NAMALWA (cell line): ENCODE results near the gene DNM3.
A peak's percentile ranks its signal among the peaks of the same experiment; 100 is the strongest.

Experiments used
- DNase-seq: peaks from one replicate; pipeline ENCODE4 v3.0.0-alpha.2; 2015; ENCODE audit warnings: low spot score

The DNM3 gene

DNA sequence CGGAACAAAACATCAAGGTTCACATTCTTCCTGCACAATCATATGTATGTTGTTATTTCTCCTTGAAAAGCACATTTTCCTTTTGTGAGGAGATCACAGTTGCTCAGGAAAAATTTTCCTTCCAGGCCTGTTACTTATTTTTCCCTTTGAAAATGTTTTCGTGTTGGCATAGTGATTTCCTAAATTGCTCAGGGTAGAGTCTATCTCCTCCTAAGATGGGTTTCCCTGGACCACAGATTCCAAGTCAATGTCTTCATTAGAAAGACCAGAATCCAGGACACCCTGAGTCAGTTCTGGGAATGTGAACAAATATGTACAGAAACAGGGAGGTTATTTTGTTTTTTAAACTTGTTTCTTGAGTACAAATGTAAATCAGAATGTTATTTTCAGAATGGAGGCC is 484.8 kb downstream of the DNM3 start:
- DNase-seq, result no peak

DNA sequence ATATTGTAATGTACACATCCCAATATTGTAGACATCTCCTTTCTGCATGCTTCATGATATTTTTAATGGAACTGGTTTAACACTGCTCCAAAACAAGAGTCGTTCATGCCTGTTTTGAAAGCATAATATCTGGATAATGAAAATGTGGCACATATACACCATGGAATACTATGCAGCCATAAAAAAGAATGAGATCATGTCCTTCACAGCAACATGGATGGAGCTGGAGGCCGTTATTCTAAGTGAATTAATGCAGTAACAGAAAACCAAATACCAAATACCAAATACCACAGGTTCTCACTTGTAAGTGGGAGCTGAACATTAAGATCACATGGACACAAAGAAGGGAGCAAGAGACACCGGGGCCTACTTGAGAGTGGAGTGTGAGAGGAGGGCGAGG is 487.0 kb downstream of the DNM3 start:
- DNase-seq, result no peak

DNA sequence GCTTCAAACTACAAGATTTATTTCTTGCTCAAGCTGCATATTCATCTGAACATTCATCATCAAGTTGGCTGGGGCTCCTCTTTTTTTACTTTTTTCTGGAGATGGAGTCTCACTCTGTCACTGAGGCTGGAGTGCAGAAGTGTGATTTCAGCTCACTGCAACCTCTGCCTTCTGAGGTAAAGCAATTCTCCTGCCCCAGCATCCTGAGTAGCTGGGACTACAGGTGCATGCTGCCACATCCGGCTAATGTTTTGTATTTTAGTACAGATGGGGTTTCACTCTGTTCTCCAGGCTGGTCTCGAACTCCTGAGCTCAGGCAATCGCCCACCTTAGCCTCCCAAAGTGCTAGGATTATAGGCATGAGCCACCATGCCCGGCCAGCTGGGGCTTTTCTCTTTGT is 490.9 kb downstream of the DNM3 start:
- no peak for DNase-seq

DNA sequence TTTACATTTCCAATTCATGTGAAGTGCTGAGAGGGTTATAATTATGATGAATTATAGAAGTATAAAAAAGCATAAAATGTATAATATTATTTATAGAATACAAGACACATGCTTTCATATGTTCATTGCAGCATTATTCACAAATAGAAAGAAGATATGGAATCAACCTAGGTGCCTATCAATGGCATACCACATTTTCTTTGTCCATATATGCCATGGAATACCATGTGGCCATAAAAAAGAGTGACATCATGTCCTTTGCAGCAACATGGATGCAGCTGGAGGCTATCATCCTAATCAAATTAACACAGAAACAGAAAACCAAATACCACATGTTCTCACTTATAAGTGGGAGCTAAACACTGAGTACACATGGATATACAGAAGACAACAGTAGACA is 494.1 kb downstream of the DNM3 start:
- no peak for DNase-seq

DNA sequence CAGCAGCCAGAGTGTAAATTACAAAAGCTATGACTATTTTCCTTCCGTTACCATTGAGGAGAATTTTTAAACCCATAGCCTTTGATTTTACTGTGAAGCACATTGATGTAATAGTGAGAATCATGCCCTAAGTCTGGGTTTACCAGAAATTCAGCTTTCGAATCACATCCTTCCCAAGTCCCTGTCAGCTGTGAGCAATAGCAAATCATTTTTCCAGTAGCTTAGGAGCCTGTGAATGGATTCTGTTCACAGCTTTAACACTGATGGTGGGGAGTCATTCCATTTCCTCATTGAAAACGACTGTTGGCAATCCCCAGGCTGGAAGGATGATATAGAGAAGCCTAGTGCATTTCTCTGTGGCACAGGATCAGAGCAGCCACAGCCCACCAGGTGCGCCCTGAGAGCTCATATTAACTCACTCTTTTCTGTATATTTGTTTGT is 497.0 kb downstream of the DNM3 start:
- DNase-seq, result no peak

DNA sequence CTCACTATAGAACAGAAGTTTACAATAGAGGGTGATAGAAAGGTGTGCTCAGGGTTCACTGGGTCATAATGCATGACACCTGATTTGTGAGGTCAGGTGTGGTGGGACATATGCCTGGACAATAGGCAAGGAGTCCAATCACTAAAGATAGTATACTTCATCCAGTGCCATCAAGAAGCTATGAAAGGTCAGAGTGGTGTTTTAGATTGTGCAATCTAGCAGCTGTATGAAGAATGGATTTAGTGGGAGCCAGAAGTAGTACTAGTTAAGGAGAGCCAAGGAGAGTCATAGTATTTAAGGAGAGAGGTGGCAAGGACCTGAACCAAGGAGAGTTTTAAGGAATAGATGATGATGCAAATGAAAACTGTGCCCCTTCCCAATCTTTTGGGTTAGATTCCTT is 498.5 kb downstream of the DNM3 start:
- no peak for DNase-seq

DNA sequence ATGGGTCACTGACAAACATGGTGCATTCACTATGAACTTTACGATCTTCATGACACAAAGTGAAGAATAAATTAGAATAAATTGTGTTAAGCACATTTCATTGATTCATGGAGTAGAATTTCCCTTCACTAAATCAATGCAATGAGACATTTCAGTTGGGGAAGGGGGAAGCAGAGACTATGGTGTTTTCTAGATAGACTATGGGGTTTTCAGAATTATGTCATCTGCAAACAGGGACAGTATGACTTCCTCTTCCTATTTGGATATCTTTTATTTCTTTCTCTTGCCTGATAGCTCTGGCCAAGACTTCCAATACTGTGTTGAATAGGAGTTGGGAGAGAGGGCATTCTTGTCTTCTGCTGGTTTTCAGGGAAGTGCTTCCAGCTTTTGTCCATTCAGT is 499.2 kb downstream of the DNM3 start:
- no peak for DNase-seq

DNA sequence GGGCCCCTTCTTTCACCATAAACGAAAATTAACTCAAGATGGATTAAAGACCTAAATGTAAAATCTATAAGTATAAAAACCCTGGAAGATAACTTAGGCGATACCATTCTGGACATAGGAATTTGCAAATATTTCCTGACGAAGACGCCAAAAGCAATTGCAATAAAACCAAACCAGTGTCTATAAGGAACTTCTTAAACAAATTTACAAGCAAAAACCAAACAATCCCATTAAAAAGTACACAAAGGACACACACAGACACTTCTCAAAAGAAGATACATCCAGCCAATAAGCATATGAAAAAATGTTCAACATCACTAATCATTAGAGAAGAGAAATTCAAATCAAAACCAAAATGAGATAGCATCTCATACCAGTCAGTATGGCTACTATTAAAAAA is 500.4 kb downstream of the DNM3 start:
- DNase-seq, result no peak

DNA sequence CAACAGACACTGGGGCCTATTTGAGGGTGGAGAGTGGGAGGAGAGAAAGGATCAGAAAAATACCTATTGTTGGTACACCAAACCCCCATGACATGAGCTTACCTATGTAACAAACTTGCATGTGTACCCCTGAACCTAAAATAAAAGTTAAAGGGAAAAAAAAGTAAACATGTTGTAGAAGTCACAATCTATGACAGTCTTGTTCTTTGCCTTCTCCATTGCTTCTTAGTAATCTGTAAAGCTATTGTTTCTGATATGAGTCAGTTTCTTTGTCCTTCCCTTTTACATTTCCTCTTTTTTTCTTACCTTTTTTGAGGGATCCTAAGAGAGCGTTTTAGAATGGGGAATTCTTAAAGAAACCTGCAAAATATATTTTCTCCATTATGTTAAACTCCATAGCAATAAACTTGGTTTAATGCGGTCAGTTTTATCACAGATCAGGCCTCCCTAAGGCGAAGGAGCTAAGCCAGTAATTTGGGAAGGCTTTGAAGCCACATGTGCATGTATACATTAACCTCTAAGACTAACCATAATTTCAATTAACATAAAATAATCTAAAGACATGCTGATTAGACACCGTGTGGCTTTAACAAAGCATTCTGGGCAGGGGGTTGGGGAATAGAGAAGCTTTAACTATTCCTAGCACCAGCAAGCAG is 501.4 kb downstream of the DNM3 start:
- DNase-seq, result no peak

DNA sequence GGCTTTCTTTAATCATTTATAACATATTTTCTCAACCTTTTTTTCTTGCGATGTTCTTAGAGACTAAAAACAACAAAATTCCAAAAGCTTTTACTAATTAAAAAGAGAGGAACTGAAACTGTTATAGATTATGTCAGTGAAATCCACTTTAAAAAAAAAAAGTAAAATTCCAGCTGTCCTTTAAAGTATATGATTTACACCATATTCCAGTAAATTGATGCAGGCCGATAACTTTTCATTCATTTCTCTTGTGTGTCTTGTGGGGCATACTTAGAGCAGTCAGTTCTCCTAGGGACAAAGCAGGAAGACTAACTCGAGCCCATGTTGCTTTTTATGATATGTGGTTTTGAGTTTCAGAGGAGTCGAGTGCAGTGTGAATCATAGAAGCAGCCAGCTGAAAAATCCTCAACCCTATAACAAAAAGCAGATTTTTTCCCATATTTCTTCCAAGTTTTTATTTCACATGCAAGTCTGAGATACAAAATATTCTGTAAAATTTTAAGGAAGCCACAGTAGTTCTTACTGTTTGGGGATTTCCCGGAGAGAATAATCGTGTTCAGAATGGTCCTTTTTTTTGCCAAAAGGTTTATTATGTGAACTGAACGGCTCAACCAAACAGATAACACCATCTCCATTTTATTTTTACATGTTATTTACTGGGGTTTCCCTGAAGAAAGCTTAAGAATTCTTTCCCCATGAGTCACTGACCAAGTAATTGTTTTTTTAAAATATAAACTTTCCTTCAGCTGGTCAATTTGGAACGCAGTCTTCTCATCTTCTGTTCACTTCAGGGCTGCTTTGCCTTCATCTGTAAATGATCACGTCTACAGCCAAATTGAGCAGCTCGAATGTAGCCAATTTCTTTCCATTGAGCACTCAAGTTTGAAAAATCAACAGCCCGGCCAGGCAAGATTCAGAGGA is 502.2 kb downstream of the DNM3 start:
- peak; percentile 36 for DNase-seq

DNA sequence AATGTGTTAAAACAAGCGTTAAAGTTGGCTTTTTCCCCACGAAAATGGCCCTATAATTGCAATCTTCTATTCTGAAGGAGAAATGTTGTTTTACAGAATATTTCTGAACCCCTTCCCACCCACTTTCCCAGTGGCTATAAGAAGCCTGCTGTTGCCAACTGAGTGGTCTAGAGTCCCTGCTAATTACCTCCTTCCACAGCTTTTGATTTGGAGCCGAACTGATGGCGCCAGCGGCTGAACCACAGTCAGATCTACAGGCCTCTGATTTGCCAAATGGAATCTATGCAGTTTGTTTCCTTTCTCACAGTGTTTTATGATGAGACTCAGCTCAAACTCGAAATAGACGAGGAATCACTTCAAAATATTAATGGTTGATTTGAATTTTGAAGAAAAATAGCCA is 503.1 kb downstream of the DNM3 start:
- no peak for DNase-seq

DNA sequence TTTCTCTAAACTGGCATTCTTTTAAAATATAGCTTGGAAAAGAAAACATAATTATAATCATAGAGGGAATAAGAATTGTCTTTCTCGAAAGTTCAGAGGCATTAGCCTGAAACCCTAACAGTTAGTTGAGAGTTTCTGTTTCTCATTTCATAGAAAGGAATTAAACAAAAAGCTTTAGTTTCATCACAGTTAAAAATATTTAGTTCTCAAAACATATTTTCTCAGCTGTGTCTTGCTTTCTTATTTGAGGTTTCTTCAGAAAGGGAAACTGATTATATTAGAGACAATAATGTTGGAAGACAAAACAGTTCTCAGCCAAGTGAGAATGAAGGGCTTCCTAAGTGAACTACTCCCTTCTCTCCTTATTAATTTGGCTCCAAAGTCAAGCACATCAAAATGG is 503.8 kb downstream of the DNM3 start:
- DNase-seq, result no peak

DNA sequence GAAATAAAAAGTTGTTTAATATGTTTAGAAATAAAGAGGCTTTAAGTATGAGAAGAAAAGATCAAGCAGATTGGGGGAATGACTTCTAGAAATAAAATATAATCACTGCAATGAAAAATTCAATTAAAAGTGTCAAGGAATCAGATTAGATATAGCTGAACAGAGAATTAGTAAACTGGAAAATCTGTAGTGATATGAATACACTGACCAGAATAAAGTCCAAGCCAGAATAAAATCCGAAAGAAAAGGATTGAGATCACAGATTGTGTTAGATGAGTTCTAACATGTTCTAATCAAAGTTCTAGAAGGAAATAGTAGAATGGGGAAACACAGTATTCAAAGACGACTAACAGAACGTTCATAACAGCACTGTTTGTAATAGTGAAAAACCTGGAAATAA is 506.1 kb downstream of the DNM3 start:
- DNase-seq, result no peak

DNA sequence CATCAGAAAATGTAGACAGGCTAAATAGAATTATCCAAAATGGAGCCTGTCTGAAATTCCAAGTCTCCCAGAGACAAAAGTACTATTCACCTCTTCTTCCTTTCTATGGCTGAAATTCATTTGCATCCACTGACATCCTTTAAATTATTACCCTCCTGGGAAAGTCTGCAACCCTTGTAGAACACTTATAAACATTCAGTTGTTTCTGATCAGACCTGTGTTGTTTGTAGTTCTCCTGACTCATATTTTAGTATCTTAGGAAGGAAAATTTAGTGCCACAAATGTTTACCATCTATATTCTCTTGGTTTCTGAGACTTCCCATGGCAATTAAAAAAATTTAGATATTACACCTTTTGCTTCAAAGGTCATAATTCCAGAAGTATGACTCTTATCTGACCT is 509.6 kb downstream of the DNM3 start:
- no peak for DNase-seq

DNA sequence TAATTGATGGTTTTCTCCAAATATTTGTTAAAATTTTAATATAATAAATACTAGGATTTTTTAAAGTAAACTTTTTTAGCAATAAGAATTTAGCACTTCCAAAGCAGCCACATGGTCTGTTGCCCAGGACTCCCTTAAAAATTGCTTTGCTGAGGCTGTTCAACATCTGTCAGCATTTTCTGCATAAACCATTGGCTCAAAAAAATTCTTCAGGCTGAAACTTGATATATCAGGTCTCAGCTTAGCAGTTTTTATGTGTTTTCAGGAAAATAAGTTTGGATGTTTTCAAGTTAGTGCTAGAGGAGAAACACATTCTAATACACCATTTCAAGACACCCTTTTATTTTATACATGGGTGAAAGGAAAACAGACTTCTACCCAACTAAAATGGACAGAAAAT is 510.0 kb downstream of the DNM3 start:
- DNase-seq, result no peak

DNA sequence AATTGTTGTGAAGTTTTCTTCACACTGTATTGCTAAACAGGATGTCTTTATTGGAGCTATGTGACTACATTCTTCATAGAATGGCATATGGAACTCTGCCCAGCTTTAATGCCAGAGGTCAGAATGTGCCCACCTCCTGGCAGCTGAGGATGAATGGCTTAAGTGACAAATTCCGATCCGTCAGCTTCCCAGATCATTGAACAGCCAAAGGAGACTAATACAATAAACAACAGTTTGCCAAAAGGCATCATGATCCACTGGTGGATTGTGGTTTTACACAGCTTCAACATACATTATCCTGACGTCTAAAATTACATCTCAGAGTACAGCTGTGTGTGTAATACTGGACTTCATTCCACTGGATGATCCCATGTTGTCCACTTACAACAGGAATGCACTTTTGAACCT is 510.5 kb downstream of the DNM3 start:
- DNase-seq, result no peak

DNA sequence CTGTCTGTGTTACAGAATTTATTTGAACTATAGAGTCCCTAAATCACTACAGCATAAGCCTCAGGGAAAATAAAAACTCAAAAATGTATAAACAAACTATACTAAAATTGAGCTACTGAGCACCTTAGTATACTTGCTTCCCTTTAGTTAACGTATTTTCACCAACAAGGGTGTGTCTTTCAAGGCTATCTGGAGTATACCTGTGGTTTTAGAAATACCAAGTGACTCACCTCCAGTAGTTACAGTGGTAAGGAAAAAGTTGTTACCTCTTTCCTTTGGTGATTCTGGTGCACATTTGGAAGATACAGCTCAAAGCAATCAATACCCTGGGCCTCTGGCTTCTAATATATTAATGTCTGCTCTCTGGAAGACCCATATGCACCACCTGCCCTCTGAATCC is 511.1 kb downstream of the DNM3 start:
- DNase-seq, result no peak

DNA sequence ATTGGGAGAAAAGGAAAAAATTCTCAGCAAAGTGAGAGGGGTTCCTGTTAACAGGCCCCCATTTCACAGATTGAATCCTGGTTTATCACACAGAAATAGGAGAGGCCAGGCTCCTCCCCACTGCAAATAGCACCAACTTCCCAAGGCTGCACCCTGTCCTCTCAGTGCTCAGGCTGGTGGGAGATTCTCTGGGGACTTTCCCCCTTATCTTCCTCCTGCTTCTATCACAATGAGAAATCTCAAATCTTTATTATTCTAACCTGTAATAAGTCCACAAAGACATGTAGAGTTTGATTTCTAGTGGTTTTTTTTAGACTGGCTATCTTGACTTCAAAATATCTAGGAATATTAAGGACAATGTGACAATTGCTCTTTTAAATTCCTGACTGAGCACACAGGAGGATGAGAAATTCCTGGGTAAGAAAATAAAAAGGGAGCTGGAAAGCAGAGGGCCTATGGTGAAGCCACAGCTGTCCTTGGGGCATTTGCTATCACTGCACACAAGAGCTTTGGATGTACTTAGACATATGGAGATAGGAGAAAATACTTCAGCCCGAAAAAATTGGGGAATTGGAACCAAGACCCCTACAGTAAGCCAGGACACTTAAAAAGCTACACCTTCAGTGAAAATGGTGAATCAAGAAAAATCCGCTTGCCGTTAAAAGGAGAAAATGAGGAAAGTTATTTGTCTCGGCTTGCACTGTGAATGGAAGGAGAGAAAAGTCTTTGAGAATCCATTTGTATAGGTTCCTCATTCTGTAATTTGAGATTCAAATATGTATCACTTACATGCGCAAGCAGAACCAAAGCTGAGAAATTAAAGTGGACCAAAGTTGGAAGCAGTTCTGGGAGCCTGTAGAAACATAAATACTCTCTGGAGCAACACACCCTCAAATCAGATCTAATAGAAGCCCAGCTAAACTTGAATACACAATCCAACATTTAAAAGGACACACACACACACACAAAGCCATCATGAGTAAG is 513.3 kb downstream of the DNM3 start:
- no peak for DNase-seq

DNA sequence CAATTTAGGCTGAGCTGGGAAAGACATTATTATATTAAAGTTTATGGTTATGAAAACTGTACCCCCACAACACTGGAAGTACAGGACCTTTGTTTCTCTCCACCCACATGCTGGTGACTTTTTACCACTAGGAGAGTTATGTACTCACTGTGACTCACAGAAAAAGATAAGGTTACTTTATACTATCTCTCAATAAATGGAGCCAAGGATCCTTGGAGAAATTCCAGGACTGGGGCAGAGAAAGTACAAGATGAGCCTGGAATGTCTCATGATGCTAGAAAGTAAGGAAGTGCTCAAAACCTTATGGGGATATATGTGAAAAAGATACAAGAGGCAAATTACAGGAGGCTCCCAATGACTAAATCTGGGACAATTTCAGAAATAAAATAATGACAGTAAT is 515.3 kb downstream of the DNM3 start:
- no peak for DNase-seq

DNA sequence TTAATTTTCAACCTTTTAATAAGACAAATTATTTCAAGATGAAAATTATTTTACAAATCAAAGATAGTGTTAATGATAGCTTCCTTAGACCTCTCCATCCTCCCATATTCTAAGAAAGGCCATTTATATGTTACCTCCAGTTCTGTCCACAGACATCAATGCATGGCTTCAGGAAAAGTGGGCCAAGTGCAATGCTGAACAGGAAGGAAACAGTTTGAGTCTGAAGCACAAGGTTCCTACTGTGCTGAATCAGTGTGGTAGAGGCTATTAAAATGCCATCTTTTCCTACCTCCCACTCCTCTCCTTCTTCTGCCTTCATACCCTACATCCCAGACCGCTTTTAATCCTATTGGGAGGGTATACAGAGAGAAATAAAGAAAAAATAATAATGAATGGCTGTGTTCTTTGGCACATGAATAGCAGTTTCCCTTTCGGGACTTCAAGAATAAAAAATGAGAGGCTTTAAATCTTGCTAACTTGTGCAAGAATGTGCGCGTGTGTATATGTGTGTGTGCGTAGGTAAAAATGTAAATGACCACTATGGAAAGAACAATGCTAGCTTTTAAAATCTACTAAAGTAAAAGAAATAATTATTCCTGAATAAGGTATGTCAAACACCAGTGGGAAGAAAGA is 516.6 kb downstream of the DNM3 start:
- DNase-seq, result no peak

DNA sequence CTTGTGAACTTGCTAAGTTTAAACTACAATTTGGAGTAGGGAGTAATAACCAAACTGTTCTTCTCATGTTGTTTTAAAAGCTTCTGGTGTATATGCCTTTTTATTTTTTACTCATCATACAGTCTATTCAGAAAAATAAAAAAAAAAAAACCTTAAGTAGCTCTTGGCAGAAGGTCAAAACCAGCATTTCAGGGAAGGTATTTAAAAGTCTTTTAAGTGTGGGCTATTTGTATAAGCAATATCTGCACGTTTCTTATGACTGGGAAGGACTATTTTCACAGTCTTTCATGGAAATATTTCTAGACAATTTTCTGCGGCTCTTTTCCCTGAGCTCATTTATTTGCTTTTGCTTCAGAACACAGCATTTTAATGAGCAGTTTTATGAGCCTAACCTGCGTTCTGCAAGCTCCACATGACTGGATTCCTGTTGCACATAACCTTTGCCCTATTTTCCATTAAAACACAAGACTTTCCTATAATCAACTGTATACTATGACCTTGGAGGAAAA is 518.2 kb downstream of the DNM3 start:
- no peak for DNase-seq

DNA sequence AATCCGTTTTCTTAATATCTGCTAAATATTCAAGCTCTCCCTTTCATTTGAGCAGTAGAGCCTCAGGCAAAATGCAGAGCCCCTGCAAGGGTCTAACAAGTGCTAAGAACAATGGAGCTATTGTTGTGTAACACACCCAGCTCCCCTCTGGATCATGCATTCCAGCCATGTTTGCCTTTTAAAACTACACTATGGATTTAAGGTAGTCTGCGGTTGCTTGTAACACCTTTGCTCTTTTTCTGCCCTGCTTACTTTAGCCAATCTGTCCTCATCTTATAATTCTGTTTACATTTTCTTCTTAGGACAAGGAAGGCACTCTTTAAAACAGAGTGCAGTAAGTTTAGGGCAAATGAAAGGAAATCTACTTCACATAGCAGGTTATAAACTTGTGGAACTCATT is 519.2 kb downstream of the DNM3 start:
- DNase-seq, result no peak
